SU-DHL-6 (cell line): ENCODE measurements around the gene KCNH1.

Source experiments
- H2AFZ ChIP-seq: fragments of 200-600 bp; sonication (generic); 2 replicates; pipeline ENCODE4 v1.6.1; 2014; ENCODE audit warnings: low read depth, mild to moderate bottlenecking, moderate library complexity, mixed read lengths, antibody characterized with exemption, low read length; ENCODE audit not compliant: severe bottlenecking
- H3F3A ChIP-seq: fragments of 200-600 bp; shearing (Covaris generic); 2 replicates; pipeline ENCODE4 v1.6.0; 2016; ENCODE audit warnings: antibody characterized with exemption, mild to moderate bottlenecking; ENCODE audit not compliant: insufficient read depth
- H3K27ac ChIP-seq: fragments of 200-600 bp; sonication (generic); 2 replicates; pipeline ENCODE4 v1.5.1; 2016; ENCODE audit warnings: low read depth, mild to moderate bottlenecking, low read length, moderate library complexity, mixed read lengths
- H3K27me3 ChIP-seq: fragments of 200-600 bp; sonication (generic), shearing (Covaris generic); 2 replicates; pipeline ENCODE4 v1.6.0; 2014; ENCODE audit warnings: mild to moderate bottlenecking, low read length
- H3K36me3 ChIP-seq: fragments of 200-600 bp; sonication (generic); 2 replicates; pipeline ENCODE4 v1.6.1; 2014; ENCODE audit warnings: mild to moderate bottlenecking, low read length, mixed read lengths
- H3K4me2 ChIP-seq: fragments of 300-600, 200-600 bp; shearing (Covaris generic), sonication (generic); 2 replicates; pipeline ENCODE4 v1.6.0; 2014; ENCODE audit warnings: low read length, low read depth, mild to moderate bottlenecking; ENCODE audit not compliant: poor library complexity, severe bottlenecking
- H3K4me3 ChIP-seq: fragments of 200-600 bp; sonication (generic); 2 replicates; pipeline ENCODE4 v1.5.1; 2014; ENCODE audit warnings: antibody characterized with exemption, low read length, mild to moderate bottlenecking, mixed read lengths; ENCODE audit not compliant: insufficient read depth, poor library complexity, severe bottlenecking
- H3K79me2 ChIP-seq: fragments of 200-600 bp; sonication (generic); 2 replicates; pipeline ENCODE4 v1.6.1; 2014; ENCODE audit warnings: mild to moderate bottlenecking, low read length, moderate library complexity; ENCODE audit not compliant: insufficient read depth
- H3K9ac ChIP-seq: fragments of 200-600 bp; sonication (generic); 2 replicates; pipeline ENCODE4 v1.7.0; 2014; ENCODE audit warnings: mild to moderate bottlenecking, low read length
- H3K9me2 ChIP-seq: fragments of 200-600 bp; sonication (generic); replicated peaks from 2 replicates; pipeline ENCODE4 v1.6.1; 2014; ENCODE audit warnings: low read length; ENCODE audit not compliant: insufficient read depth
- H3K9me3 ChIP-seq: fragments of 200-600 bp; sonication (generic); 2 replicates; pipeline ENCODE4 v1.6.1; 2014; ENCODE audit warnings: low read length, mixed read lengths; ENCODE audit not compliant: insufficient read depth
- H4K20me1 ChIP-seq: fragments of 200-600 bp; sonication (generic); 2 replicates; pipeline ENCODE4 v1.6.1; 2014; ENCODE audit warnings: low read depth, mild to moderate bottlenecking, antibody characterized with exemption, low read length, moderate library complexity, mixed read lengths
- EZH2phosphoT487 ChIP-seq: fragments of 200-600 bp; sonication (generic), shearing (Covaris generic); conservative IDR thresholded peaks from 2 replicates; pipeline ENCODE4 v1.6.1; 2018; ENCODE audit warnings: mild to moderate bottlenecking, antibody characterized with exemption, low read length, moderate library complexity, mixed read lengths
- TF ChIP-seq, protein P1 (sequence below): fragments of 200-600 bp; sonication (generic); IDR thresholded peaks from one replicate; pipeline ENCODE4 v1.5.1; 2017; ENCODE audit warnings: antibody characterized with exemption, mild to moderate bottlenecking, low read length, moderate library complexity; ENCODE audit not compliant: insufficient read depth, poor library complexity, severe bottlenecking

Gene KCNH1

DNA sequence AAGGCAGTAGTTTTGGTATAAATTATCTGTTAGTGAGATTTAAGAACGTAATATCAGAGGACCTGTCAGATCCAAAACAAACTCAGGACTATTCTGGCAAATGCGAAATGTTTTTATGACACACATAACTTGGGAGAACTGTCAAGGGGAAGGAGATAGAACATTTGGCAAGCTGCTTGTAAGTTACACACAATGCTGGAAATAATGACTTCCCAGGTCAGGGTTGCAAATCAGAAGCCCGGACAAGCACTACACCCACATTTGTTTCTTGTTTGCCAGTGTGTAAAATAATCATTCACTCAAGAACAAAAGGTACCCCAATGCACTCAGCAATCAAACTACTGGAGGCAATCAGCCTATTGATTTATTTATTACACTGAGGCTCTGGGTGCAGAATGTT is 354.7 kb downstream of the KCNH1 start:
- Histone ChIP-seq H3K9ac (no peak overlapping the region), H3K27ac (no peak overlapping the region), H3F3A (no peaks in the 10 kb centered on the region), H4K20me1 (no peaks in the 10 kb centered on the region), H3K36me3 (no peaks in the 10 kb centered on the region), H3K4me3 (no peak overlapping the region), H3K79me2 (no peaks in the 10 kb centered on the region), H3K4me2 (no peak overlapping the region), H2AFZ (no peak overlapping the region), H3K9me3 (no peaks in the 10 kb centered on the region), H3K9me2 (no peaks in the 10 kb centered on the region), H3K27me3 (no peaks in the 10 kb centered on the region)
- no peak for TF ChIP-seq EZH2phosphoT487
- TF ChIP-seq, protein P1, sequence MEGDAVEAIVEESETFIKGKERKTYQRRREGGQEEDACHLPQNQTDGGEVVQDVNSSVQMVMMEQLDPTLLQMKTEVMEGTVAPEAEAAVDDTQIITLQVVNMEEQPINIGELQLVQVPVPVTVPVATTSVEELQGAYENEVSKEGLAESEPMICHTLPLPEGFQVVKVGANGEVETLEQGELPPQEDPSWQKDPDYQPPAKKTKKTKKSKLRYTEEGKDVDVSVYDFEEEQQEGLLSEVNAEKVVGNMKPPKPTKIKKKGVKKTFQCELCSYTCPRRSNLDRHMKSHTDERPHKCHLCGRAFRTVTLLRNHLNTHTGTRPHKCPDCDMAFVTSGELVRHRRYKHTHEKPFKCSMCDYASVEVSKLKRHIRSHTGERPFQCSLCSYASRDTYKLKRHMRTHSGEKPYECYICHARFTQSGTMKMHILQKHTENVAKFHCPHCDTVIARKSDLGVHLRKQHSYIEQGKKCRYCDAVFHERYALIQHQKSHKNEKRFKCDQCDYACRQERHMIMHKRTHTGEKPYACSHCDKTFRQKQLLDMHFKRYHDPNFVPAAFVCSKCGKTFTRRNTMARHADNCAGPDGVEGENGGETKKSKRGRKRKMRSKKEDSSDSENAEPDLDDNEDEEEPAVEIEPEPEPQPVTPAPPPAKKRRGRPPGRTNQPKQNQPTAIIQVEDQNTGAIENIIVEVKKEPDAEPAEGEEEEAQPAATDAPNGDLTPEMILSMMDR, result no peak

DNA sequence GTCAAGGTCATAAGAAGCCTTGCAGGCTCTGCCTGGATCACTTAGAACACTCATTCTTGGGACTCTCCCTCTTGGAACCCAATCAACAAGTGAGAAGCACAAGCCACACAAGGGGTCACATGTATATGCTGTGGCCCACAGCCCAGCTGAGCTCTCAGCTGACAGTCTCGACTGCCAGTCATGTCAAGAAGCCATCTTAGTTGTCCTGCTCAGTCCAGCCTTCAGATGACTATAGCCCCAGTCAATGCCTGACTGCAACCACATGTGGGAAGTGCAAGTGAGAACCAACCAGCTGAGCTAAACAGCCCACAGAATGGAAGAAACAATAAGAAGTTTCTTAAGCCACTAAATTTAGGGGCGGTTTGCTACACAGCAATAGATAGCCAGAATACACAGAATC is 356.0 kb downstream of the KCNH1 start:
- Histone ChIP-seq H3K9me2 (no peaks in the 10 kb centered on the region), H3K9me3 (no peaks in the 10 kb centered on the region), H4K20me1 (no peaks in the 10 kb centered on the region), H3K27ac (no peak overlapping the region), H3K9ac (no peak overlapping the region), H2AFZ (no peak overlapping the region), H3K4me2 (no peak overlapping the region), H3F3A (no peaks in the 10 kb centered on the region), H3K36me3 (no peaks in the 10 kb centered on the region), H3K4me3 (no peak overlapping the region), H3K79me2 (no peaks in the 10 kb centered on the region), H3K27me3 (no peaks in the 10 kb centered on the region)
- TF ChIP-seq, protein P1, result no peak
- TF ChIP-seq EZH2phosphoT487, result no peak

DNA sequence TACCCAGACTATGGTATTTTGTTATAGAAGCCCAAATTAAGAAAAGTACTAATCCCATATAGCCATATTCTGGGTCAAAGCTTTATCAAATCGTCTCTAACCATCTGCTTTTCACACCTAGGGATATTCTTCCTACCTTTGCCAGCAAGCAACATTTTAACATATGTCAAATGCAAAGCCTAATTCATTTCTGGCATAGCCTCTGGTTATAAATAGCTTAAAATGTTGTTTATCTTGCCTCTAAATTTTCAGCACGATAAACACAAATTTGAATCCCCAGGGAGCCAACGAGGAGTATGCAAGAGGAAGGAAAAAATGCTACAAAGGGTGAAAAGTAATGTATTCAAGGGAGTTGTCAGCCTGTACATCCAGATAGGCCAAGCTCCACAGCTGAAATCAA is 357.2 kb downstream of the KCNH1 start:
- H3K79me2 ChIP-seq, result no peaks in the 10 kb centered on the region
- no peak overlapping the region for H3K4me3 ChIP-seq
- no peaks in the 10 kb centered on the region for H4K20me1 ChIP-seq
- no peak overlapping the region for H3K4me2 ChIP-seq
- no peak overlapping the region for H2AFZ ChIP-seq
- no peaks in the 10 kb centered on the region for H3F3A ChIP-seq
- no peaks in the 10 kb centered on the region for H3K9me3 ChIP-seq
- no peaks in the 10 kb centered on the region for H3K9me2 ChIP-seq
- no peak for TF ChIP-seq EZH2phosphoT487
- TF ChIP-seq, protein P1, result no peak
- H3K9ac ChIP-seq, result no peak overlapping the region
- H3K36me3 ChIP-seq, result no peaks in the 10 kb centered on the region
- H3K27ac ChIP-seq, result no peak overlapping the region
- H3K27me3 ChIP-seq, result no peaks in the 10 kb centered on the region
